HG03520 (cell line): ENCODE data around the gene PDPR.
"Not testable (repeated sequence)": the region's sequence is repeated elsewhere in the genome, so short reads cannot be mapped to it uniquely, and the experiment has no call there.

Source experiments
- ATAC-seq: cut with Tn5 transposase; IDR thresholded peaks from one replicate; pipeline ENCODE4 v1.9.1; 2021; ENCODE audit warnings: mild to moderate bottlenecking, moderate library complexity; ENCODE audit not compliant: unreplicated experiment

Gene PDPR

GRCh38 chr16:70113982-70114826 lies at the start of gene PDPR:
Gene PDPR (plus strand): TSS chr16:70114332. CDS start chr16:70120493, 6,161 bp downstream.
- ATAC-seq = peak; percentile 88

DNA sequence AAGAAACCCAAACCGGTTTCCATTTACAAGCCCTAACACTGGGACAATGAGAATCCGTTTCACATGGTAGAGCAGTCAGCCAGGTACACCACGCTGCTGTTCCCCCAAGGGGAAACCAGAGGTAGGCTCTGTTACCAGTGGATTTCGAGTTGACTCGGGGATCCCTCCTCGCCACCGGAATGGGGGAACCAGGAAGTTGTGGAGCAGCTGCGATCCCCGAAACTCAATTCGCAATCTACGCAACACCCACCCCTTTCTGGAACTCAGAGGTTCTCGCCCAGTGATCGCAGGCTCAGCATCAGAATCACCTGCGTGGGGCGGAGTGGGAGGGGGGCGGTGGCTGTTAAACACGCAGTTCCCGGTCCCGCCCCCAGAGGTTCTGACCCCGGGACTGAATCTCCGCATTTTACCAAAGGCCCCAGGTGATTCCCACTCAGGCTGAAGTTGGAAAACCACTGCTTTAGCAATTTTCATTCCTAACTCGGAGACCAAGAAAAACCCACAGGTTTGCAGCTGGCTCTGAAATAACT lies 49.2 kb upstream of the PDPR start:
- ATAC-seq = peak; percentile 16

DNA sequence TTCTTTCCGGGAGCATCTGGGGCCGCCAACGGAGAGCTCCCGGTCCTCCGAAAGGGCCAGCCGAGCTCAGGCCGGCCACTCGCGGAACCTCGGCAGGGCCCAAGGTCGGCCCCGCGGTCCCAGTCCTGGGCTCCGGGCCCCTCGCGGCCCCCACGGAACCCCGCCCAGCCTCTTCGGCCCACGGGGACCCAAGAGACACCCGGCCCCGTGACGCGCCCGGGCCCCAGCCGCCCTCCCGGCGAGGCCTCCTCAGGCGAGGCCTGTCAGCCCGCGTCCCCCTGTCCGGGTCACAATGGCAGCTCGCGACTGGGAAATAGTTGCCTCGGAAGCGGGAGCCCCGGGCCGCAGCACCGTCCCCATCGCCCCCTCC lies 48.8 kb upstream of the PDPR start:
- peak; percentile 27 for ATAC-seq

DNA sequence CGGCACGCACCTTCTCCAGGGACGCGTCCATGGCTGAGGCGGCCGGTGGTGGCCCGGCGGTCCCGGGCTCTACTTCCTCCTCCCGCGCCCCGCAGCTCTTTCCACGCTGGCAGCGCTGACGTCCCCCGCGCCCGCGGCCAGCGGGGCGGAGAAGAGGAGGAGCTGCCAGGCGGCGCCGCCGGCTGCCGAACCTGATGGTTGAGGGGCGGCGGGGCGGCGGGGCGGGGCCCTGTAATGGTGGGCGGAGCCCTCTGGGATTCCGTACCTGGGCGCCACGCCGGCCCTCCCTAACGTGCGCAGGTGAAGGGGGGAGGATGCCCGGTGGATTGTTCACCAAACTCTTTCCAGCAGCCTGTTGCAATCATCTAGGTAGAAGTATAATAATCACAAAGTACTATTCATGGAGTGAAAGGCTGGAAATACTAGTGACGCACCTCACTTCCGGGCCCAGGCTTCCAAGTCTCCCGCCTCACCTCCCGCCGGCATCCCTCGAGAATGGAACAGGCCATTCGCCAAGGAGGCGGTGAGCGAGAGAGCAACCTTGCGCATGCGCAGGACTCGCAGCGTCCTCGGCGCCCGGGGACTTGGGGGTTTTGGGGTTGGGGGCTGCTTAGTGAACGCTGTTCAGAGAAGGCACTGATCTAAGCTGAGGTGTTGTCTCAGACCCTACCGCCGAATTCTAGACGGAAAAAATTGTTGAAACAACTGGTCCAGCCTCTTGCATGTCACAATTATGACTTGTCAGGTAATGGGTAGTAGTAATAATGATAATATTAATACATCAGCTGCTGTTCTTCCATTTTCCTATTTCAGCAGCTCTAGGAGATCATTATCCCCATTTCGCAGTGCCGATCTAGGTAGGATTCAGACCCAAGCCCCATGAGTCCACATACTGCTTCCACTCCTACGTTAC lies 48.1 kb upstream of the PDPR start:
- peak; percentile 82 for ATAC-seq

GRCh38 chr16:70066751-70067150 lies 47.4 kb upstream of the PDPR start:
- ATAC-seq = not testable (repeated sequence)

DNA sequence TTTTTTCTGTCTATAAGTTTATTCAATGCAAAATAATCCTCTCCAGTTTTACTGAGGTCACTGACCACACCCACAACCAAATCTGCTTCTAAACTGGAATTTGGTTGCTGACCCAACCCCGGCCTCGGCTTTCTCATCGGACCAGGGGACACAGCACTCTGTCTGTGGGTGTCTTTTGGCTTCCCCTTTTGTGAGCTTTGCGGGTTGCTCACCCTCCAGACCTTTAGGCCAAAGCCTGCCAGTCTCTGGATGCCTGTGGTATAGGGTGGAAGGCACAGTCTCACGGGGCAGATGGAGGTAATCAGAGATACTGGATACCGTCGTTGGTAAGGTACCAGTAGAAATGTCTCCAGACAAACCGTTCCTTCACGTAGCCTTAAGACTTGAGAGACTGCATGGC lies 35.1 kb upstream of the PDPR start:
- not testable (repeated sequence) for ATAC-seq

DNA sequence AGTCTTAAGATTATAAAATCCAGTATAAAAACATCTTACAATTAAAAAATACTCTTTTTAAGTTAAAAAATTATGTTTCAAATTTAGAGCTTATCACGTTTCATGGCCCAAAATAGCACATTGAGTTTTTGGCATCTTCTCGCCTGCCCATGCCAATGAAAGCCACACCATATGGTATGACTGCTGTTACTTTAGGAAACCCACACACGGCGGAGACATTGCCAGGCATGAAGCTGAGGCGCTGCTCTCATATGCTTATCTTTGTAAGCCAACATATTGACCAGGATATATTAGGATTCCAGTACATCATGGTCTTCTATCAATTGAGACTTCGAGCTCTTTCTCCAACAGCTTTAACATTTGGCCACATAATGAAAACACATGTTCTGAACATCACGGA lies 32.9 kb upstream of the PDPR start:
- ATAC-seq = not testable (repeated sequence)

GRCh38 chr16:70083931-70084330 lies 30.2 kb upstream of the PDPR start:
- ATAC-seq = not testable (repeated sequence)

GRCh38 chr16:70088160-70088559 lies 26.0 kb upstream of the PDPR start:
- ATAC-seq = not testable (repeated sequence)

DNA sequence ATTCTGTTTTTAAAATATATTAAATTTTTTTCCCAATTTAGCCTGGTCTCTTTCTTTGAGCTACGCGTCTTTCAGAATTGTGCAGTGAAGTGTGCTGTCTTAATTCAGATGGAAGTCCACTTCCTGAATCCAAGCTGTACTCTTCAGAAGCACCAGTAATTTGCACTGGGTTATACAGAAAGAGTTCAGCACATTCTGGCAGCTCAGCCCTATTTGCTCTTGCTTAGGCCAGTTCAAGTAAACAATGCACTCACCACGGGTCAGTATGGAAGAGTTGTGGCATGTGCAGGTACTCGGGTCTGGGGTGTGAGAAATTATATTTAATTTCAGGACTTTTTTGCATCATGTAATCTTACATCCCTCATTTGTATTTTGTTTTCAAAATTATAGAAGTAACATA lies 25.3 kb upstream of the PDPR start:
- ATAC-seq = not testable (repeated sequence)

- ATAC-seq = not testable (repeated sequence)
Measured at GRCh38 chr16:70089289-70089688, 24.8 kb upstream of the PDPR start.

GRCh38 chr16:70091104-70091503 lies 23.0 kb upstream of the PDPR start:
- not testable (repeated sequence) for ATAC-seq

GRCh38 chr16:70094096-70094495 lies 20.0 kb upstream of the PDPR start:
- not testable (repeated sequence) for ATAC-seq

GRCh38 chr16:70109583-70110279 lies 4.4 kb upstream of the PDPR start:
- ATAC-seq = not testable (repeated sequence)

- ATAC-seq = not testable (repeated sequence)
Measured at GRCh38 chr16:70112162-70112561, 2.0 kb upstream of the PDPR start.

GRCh38 chr16:70113599-70113981 lies 542 bp upstream of the PDPR start:
- ATAC-seq = peak; percentile 21

DNA sequence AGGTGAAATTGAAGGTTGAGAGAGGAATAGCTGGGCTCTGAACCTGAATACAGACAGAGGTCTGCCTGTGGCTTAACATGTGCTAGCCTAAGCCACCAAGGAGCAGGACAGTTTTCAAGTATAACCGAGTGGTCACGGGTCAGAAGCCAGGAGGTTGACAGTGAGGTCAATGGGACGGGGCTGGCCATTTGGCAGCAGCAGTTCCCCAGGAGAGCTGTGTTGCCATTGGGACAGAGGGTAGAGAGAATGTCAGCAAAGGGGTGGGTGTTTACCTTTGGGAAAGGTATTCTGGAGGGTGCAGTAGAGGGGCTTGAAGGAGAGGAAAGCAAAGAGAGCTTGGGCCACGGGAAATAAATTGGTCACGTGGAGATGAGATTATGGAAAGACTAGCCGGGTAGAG lies 4.2 kb downstream of the PDPR start:
- not testable (repeated sequence) for ATAC-seq

- ATAC-seq = not testable (repeated sequence)
Measured at GRCh38 chr16:70118776-70119175, 4.6 kb downstream of the PDPR start.

DNA sequence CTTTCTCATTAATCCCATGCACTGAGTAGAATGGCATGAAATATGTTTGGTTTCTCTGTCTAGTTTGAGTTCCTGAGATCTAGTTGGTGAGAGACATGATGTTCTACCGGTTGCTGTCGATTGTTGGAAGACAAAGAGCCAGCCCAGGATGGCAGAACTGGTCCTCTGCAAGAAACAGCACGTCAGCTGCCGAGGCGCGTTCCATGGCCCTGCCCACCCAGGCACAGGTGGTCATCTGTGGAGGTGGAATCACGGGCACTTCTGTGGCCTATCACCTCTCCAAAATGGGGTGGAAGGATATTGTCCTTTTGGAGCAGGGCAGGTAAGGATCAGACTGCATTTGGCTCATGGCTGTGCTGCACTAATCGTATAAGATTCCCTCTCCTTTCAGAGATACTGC lies 6.3 kb downstream of the PDPR start:
- not testable (repeated sequence) for ATAC-seq

- not testable (repeated sequence) for ATAC-seq
Measured at GRCh38 chr16:70123822-70124221, 9.7 kb downstream of the PDPR start.

GRCh38 chr16:70126226-70126625 lies 12.1 kb downstream of the PDPR start:
- ATAC-seq = not testable (repeated sequence)
